Measurements from ENCODE around the gene CASR. TPM values are rescaled to one million over a fixed set of nuclear protein-coding genes. Genes with fewer than 3 reads are reported as not detected.
A peak's percentile ranks its signal among the peaks of the same experiment; 100 is the strongest.

The CASR gene
- total RNA-seq, 1 donor: not detected

DNA sequence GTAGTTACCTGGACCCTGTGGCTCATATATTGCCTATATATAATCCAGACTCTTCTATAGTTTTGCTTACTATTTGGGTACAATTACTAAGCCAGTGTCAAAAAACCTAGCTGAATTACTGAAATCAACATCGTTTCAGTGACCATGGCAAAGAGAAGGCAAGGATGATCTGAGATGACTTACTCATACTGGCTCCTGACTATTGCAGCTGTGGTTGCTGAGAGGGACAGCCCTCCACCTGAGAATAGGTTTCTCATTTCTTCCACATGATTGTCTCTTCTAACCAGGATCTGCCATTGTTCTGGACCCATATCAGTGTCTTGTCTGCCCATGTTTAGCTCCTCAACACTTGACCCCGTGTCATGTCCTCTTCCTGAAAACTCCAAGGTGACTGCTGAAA, 30.2 kb downstream of the CASR start:
- no peak for DNase-seq (ENCODE audit: insufficient read length, low spot score, missing footprints)
- Histone ChIP-seq H3K9me3 (ENCODE audit: low read depth, low read length) (no peaks in the 10 kb centered on the region), H3K4me3 (ENCODE audit: insufficient read depth, low read length) (no peak overlapping the region), H3K27ac (ENCODE audit: low read depth, low read length) (no peak overlapping the region), H4K20me1 (ENCODE audit: insufficient read depth, low read length) (no peaks in the 10 kb centered on the region), H3K27me3 (ENCODE audit: insufficient read depth, low read length) (no peaks in the 10 kb centered on the region), H3K4me1 (ENCODE audit: insufficient read depth, low read length) (no peaks in the 10 kb centered on the region), H3K79me2 (ENCODE audit: insufficient read depth, low read length) (no peaks in the 10 kb centered on the region), H2AFZ (ENCODE audit: low read length) (no peak overlapping the region), H3K36me3 (ENCODE audit: insufficient read depth, low read length) (no peaks in the 10 kb centered on the region), H3K4me2 (ENCODE audit: insufficient read depth, low read length) (no peak overlapping the region)
- no peak for TF ChIP-seq CTCF (IDR thresholded peaks at IDR 0.05; ENCODE audit: extremely low read depth, low read depth, low read length)

DNA sequence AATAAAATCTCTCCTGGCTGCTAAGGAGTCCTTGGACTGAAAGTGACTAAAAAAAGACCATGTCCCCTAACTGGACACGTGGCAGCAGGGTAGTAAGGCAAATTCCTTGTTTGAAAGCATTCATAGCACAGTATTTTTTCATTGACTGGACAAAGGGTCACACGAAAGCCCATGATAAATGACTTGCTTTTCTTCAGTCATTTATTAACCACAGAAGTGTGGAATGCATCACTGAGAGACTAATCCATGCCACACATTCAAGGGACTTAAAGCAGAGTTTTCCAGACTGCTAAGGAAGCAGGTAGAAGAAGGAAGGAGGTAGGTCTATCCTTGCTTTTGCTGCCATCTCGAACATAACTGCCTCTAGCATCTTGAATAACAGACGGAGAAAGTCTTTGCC, 31.2 kb downstream of the CASR start:
- H3K4me1 ChIP-seq (ENCODE audit: insufficient read depth, low read length): no peaks in the 10 kb centered on the region
- no peak overlapping the region for H3K27ac ChIP-seq (ENCODE audit: low read depth, low read length)
- DNase-seq (ENCODE audit: insufficient read length, low spot score, missing footprints): peak; percentile 60
- H4K20me1 ChIP-seq (ENCODE audit: insufficient read depth, low read length): no peaks in the 10 kb centered on the region
- no peaks in the 10 kb centered on the region for H3K79me2 ChIP-seq (ENCODE audit: insufficient read depth, low read length)
- no peak overlapping the region for H3K4me3 ChIP-seq (ENCODE audit: insufficient read depth, low read length)
- no peak overlapping the region for H2AFZ ChIP-seq (ENCODE audit: low read length)
- no peaks in the 10 kb centered on the region for H3K27me3 ChIP-seq (ENCODE audit: insufficient read depth, low read length)
- H3K9me3 ChIP-seq (ENCODE audit: low read depth, low read length): no peaks in the 10 kb centered on the region
- no peaks in the 10 kb centered on the region for H3K36me3 ChIP-seq (ENCODE audit: insufficient read depth, low read length)
- no peak for TF ChIP-seq CTCF (IDR thresholded peaks at IDR 0.05; ENCODE audit: extremely low read depth, low read depth, low read length)
- no peak overlapping the region for H3K4me2 ChIP-seq (ENCODE audit: insufficient read depth, low read length)

DNA sequence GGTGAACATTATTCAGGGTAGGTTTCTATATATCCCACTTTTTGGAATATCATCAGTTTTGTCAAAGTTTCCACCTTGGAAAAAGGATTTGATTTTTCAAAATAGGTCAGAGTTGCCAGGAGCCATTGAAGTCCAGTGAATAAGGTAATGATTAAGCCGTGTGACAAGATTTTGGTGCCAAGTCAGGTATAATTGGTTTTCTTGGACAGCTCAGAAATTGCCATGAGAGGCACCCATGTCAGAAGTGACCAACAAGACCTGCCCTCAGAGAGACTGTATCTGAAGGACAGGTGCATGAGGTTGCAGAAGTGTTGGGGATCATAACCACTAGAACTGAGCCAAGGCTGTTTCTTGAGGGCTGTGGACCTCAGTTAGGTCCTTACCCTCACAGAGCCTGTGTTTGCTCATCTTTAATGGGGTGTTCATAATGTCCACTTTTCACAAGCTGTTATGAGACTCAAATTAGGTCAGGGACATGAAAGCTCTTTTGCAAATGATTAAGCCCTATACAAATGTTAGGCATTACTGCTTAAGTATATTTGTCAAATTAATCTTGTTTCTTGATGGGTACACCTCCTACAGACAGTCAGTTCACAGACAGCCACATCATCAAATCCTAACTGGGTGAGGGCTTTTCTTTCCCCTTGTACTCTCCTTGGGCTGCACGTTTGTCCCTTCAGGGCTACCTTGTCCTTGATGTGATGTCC, 32.3 kb downstream of the CASR start:
- H3K79me2 ChIP-seq (ENCODE audit: insufficient read depth, low read length): no peaks in the 10 kb centered on the region
- no peaks in the 10 kb centered on the region for H3K27me3 ChIP-seq (ENCODE audit: insufficient read depth, low read length)
- H2AFZ ChIP-seq (ENCODE audit: low read length): no peak overlapping the region
- H3K4me3 ChIP-seq (ENCODE audit: insufficient read depth, low read length): no peak overlapping the region
- H3K9me3 ChIP-seq (ENCODE audit: low read depth, low read length): no peaks in the 10 kb centered on the region
- no peaks in the 10 kb centered on the region for H3K4me1 ChIP-seq (ENCODE audit: insufficient read depth, low read length)
- no peak overlapping the region for H3K4me2 ChIP-seq (ENCODE audit: insufficient read depth, low read length)
- no peaks in the 10 kb centered on the region for H3K36me3 ChIP-seq (ENCODE audit: insufficient read depth, low read length)
- TF ChIP-seq CTCF (IDR thresholded peaks at IDR 0.05; ENCODE audit: extremely low read depth, low read depth, low read length): no peak
- H3K27ac ChIP-seq (ENCODE audit: low read depth, low read length): no peak overlapping the region
- DNase-seq (ENCODE audit: insufficient read length, low spot score, missing footprints): no peak
- H4K20me1 ChIP-seq (ENCODE audit: insufficient read depth, low read length): no peaks in the 10 kb centered on the region

GRCh38 chr3:122217901-122218300, 34.4 kb downstream of the CASR start:
- Histone ChIP-seq H3K36me3 (ENCODE audit: insufficient read depth, low read length) (no peaks in the 10 kb centered on the region), H2AFZ (ENCODE audit: low read length) (no peak overlapping the region), H3K79me2 (ENCODE audit: insufficient read depth, low read length) (no peaks in the 10 kb centered on the region), H3K4me1 (ENCODE audit: insufficient read depth, low read length) (no peaks in the 10 kb centered on the region), H3K9me3 (ENCODE audit: low read depth, low read length) (no peaks in the 10 kb centered on the region), H3K4me2 (ENCODE audit: insufficient read depth, low read length) (no peak overlapping the region), H3K4me3 (ENCODE audit: insufficient read depth, low read length) (no peak overlapping the region), H4K20me1 (ENCODE audit: insufficient read depth, low read length) (no peaks in the 10 kb centered on the region), H3K27ac (ENCODE audit: low read depth, low read length) (no peak overlapping the region), H3K27me3 (ENCODE audit: insufficient read depth, low read length) (no peaks in the 10 kb centered on the region)
- no peak for TF ChIP-seq CTCF (IDR thresholded peaks at IDR 0.05; ENCODE audit: extremely low read depth, low read depth, low read length)
- no peak for DNase-seq (ENCODE audit: insufficient read length, low spot score, missing footprints)
